GM12891 (cell line): ENCODE results near the gene SLC2A4RG.

Source experiments
- PAX5 ChIP-seq: IDR thresholded peaks from 2 replicates; pipeline ENCODE4 v1.6.1; 2011; ENCODE audit warnings: low read length, moderate library complexity, mild to moderate bottlenecking; ENCODE audit not compliant: insufficient read depth, severe bottlenecking
- POLR2A ChIP-seq: IDR thresholded peaks from 2 replicates; pipeline ENCODE4 v1.6.1; 2011; ENCODE audit warnings: low read depth, low read length, control low read depth
- POLR2AphosphoS5 ChIP-seq: IDR thresholded peaks from 2 replicates; pipeline ENCODE4 v1.6.1; 2011; ENCODE audit warnings: low read depth, low read length, control low read depth
- POU2F2 ChIP-seq: IDR thresholded peaks from 2 replicates; pipeline ENCODE4 v1.6.1; 2011; ENCODE audit warnings: low read depth, mild to moderate bottlenecking, control low read depth, low read length, moderate library complexity
- SPI1 ChIP-seq: IDR thresholded peaks from 2 replicates; pipeline ENCODE4 v1.6.1; 2011; ENCODE audit warnings: low read depth, low read length, control low read depth
- TAF1 ChIP-seq: IDR thresholded peaks from 2 replicates; pipeline ENCODE4 v1.6.1; 2011; ENCODE audit warnings: low read depth, low read length, control low read depth

DNA sequence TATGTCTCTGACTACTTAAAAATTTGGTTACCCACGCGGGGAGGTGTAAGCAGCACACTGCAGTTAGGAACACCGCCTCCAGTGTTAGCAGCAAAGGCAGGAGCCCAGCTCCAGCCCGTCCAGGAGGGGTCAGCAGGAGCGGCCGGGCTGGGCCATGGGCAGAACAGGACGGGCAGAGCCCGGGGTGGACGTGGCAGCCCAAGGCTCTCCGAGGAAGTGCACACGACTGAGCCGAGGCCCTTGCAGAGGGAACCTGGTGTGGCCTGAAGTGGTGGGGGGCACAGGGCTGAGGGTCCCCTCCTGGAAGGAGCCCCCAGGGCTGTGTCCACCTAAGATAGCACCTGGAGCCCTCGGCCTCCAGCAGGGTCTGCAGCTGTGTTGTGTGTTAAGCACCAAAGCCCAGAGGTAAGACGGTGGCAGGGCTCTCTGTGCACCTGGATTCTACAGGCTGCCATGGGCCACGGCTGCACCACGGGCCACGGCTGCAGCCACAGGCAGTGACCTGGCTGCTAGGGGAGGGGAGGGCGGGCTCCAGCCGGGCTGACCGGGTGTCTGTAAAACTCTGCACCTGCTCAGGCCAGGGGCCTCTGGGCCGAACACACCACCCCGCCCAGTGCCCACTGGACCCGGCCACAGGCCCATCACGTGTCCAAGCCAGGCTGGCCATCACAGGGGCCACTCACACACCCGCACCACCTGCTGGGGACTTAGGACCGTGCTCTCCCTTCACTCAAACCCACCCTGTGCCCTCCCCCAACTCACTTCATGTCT lies 6.6 kb downstream of the SLC2A4RG start:
- TF ChIP-seq POLR2AphosphoS5 (no peak), POLR2A (no peak), TAF1 (no peak), SPI1 (no peak), POU2F2 (no peak), PAX5 (no peak)
